ENCODE data around the gene MYT1.

- TF ChIP-seq CTCF (IDR thresholded peaks at IDR 0.05; ENCODE audit: insufficient read depth, low read length): no peak
- TF ChIP-seq, protein P1, sequence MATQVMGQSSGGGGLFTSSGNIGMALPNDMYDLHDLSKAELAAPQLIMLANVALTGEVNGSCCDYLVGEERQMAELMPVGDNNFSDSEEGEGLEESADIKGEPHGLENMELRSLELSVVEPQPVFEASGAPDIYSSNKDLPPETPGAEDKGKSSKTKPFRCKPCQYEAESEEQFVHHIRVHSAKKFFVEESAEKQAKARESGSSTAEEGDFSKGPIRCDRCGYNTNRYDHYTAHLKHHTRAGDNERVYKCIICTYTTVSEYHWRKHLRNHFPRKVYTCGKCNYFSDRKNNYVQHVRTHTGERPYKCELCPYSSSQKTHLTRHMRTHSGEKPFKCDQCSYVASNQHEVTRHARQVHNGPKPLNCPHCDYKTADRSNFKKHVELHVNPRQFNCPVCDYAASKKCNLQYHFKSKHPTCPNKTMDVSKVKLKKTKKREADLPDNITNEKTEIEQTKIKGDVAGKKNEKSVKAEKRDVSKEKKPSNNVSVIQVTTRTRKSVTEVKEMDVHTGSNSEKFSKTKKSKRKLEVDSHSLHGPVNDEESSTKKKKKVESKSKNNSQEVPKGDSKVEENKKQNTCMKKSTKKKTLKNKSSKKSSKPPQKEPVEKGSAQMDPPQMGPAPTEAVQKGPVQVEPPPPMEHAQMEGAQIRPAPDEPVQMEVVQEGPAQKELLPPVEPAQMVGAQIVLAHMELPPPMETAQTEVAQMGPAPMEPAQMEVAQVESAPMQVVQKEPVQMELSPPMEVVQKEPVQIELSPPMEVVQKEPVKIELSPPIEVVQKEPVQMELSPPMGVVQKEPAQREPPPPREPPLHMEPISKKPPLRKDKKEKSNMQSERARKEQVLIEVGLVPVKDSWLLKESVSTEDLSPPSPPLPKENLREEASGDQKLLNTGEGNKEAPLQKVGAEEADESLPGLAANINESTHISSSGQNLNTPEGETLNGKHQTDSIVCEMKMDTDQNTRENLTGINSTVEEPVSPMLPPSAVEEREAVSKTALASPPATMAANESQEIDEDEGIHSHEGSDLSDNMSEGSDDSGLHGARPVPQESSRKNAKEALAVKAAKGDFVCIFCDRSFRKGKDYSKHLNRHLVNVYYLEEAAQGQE (IDR thresholded peaks at IDR 0.05; ENCODE audit: insufficient replicate concordance, low read depth): no peak
- TF ChIP-seq GABPA (IDR thresholded peaks at IDR 0.05; ENCODE audit: low read depth): no peak
Observed at GRCh38 chr20:64273109-64273508, 108.9 kb downstream of the MYT1 start.
